DOHH2 (cell line): ENCODE data around the gene LONP2.

Source experiments
- CTCF ChIP-seq: fragments of 200-600 bp; sonication (generic); IDR thresholded peaks from one replicate; pipeline ENCODE4 v1.5.1; 2014; ENCODE audit warnings: antibody characterized with exemption, mild to moderate bottlenecking, low read depth, low read length; ENCODE audit not compliant: poor library complexity, severe bottlenecking
- EZH2phosphoT487 ChIP-seq: fragments of 200-600 bp; sonication (generic); IDR thresholded peaks from 2 replicates; pipeline ENCODE4 v1.6.1; 2017; ENCODE audit warnings: borderline replicate concordance, mild to moderate bottlenecking, antibody characterized with exemption, low read length, moderate library complexity, mixed read lengths

- TF ChIP-seq CTCF (no peak), EZH2phosphoT487 (no peak)
Observed at GRCh38 chr16:48269011-48269410, 24.9 kb downstream of the LONP2 start.
